Stimulated activated CD4-positive, alpha-beta T cell treated with anti-CD3 and anti-CD28 coated beads, Interleukin-15, amount 100 ng/mL, for 24 hours (primary cell): Measurements from ENCODE around the gene CEMIP2.
"Not testable (repeated sequence)": the region's sequence is repeated elsewhere in the genome, so short reads cannot be mapped to it uniquely, and the experiment has no call there.

Source experiments
- DNase-seq: peaks from one replicate; pipeline ENCODE4 v3.0.0-alpha.2; 2020

The CEMIP2 gene

GRCh38 chr9:71706176-71706575, 62.1 kb downstream of the CEMIP2 start:
- DNase-seq = no peak

- DNase-seq = no peak
Observed at GRCh38 chr9:71704796-71705195, 63.5 kb downstream of the CEMIP2 start.

- DNase-seq = no peak
Observed at GRCh38 chr9:71703172-71703872, 65.0 kb downstream of the CEMIP2 start.

- no peak for DNase-seq
Observed at GRCh38 chr9:71697882-71698281, 70.4 kb downstream of the CEMIP2 start.

- no peak for DNase-seq
Observed at GRCh38 chr9:71694332-71694731, 74.0 kb downstream of the CEMIP2 start.

DNA sequence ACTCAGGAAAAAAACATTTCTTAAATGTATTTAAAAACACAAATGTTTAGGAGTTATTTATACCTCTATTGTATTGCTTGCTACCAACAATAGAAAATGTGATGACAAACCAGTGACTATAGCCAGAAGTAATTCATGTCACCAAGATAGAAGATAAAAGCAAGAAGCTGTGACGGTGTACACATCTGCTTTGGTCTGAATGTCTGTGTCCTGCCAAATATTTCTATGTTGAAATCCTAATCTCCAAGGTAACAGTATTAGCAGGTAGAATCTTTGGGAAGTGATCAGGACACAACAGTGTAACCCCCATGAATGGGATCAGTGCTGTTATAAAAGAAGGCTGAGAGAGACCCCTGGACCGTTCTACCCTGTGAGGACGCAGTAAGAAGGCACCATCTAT, 74.7 kb downstream of the CEMIP2 start:
- no peak for DNase-seq

- no peak for DNase-seq
Observed at GRCh38 chr9:71692337-71692736, 76.0 kb downstream of the CEMIP2 start.

DNA sequence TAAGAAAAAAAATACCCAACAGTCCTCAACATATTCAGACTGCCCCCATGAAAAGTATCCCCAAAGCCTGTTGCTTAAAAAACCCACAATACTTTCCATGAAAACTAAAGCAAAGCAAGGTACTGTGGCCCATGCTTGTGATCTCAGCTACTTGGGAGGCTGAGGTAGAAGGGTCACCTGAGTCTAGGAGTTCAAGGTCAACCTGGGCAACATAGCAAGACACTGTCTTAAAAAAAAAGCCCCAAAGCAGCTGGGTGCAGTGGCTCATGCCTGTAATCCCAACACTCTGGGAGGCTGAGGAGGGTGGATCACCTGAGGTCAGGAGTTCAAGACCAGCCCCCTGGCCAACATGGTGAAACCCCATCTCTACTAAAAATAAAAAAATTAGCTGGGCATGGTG, 76.7 kb downstream of the CEMIP2 start:
- DNase-seq = not testable (repeated sequence)

DNA sequence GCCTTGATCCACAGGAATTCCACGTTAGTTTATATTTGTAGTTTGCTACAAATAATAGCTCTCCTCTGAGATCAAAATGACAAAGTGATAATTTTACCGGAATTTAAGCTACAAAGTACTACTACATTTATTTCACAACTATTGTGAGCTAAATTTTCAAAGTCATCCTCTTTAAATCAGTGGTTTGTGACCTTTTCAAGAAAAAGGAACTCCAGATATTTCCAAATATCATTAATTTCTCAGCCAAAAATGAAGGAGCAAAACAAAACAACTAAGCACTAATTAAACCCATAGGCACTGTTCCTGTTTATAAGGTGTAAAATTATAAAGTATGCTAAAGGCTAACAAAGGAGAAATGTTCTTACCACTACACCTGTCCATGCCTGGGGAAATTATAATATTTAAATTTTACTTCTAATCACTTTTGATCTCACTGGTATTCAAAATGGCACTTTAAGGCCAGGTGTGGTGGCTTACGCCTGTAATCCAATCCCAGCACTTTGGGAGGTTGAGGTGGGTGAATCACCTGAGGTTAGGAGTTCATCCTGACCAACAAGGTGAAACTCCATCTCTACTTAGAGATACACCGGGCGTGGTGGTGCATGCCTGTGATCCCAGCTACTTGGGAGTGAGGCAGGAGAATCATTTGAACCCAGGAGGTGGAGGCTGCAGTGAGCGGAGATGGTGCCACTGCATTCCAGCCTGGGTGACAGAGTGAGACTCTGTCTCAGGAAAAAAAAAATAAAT, 77.5 kb downstream of the CEMIP2 start:
- DNase-seq = no peak

DNA sequence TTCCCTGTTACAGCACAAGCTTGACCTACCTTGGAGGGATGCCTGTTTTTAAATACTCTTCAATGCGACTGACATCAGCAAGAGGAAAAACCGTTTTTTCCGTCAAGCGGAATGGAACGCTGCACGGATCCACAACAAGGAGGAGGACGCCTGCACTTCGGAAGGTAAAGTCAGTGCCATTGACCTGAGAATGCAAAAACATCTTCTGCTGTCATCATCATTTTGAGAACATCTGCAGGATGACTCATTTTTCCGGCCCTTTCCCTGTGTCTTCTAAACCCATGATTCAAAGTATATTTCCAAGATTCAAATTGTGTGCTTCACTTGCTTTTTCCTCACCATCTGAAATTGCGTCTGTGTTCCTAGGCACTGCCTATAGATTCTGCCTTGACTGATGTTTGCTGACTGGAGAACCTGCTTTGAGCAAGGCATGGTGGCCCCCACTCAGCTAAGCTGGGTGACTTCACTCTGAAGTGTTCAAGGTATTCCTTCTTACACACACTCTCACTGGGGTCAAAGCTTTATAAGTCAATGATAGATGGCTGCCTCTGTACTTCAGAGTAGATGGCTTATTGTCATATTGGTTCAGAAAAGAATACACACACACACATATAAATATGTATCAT, 78.1 kb downstream of the CEMIP2 start:
- no peak for DNase-seq

GRCh38 chr9:71687676-71688075, 80.6 kb downstream of the CEMIP2 start:
- no peak for DNase-seq

GRCh38 chr9:71685988-71686387, 82.3 kb downstream of the CEMIP2 start:
- no peak for DNase-seq

- DNase-seq = no peak
Observed at GRCh38 chr9:71685394-71685793, 82.9 kb downstream of the CEMIP2 start.

- DNase-seq = no peak
Observed at GRCh38 chr9:71684566-71684965, 83.7 kb downstream of the CEMIP2 start.

DNA sequence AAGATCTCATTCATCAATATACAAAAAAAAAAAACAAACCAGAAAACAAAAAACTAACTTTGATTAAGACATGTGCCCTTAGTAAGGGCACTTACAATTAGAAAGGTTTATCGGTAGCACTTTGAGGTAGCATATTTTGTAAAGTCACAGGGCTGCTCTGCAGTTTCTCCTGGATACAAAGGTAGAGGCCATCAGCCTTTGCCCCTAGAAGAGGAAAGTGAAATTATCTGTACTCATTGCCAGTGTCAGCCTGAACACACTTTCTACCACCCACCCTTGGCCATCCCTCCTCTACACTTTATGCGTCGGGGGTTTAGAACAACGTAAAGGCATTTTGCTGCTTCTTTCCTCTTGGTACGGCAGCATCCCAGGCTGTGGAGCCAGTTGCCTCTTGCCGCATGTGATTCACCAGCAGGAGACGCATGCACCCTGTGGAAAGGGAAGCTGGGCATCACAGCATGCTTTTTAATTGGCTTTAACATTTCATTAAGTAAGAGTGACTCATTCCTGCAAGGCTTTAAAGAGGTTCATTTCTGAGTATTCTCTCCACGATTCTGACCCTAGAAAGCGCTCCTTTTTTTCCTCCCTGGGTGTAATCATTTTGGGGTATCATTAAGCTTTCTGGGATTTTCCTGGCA, 84.6 kb downstream of the CEMIP2 start:
- no peak for DNase-seq

DNA sequence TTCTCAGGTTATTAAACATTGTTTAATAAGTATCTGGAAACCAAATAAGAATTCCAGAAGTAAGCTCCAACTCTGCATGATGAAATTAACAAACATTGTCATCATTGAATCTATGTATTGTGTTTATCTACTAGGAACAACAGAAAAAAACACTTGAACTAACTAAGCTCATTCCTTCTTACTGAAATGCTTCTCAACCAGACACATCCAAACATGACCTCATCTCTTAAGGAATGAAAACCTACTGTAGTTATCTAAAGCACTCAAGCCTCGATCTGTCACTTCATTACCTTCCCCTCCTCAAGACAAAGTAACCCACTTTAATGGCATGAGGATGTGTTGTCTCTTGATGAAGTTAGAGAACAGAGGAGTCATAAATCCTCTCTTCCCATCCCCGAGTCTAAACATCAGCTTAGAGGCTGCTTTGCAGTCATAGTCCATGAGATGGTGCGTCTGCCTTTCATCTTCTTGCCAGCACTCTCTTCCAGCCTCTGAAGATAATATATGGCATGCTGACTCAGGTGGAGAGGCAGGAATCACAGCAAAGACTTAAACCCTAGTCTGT, 86.5 kb downstream of the CEMIP2 start:
- no peak for DNase-seq

DNA sequence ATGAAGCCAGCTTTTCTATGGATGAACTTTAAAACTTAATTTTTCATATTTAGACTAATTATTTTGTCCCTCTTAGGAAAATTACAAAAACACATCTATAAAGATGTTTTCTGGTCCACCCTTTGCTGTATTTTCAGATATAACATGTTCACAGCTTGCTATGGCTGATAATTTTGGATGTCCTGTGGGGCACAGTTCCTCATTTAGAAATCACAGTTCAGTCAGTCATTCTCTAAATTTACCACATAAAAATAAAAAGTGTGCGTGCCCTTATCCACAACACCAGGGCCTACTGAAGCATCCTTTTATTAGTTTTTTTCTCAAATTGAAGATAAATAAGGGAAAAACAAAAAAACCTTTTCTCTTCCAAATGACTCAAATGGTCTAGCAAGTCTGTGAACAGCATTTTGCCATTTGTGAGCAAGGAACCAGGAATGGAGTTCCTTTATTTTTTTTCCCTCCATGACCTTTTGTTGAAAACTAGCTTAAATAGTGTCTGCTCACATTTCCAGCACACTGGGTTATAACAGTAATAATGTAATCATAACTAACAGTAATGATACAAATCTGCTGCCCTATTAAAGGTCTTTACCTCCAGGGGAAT, 87.1 kb downstream of the CEMIP2 start:
- DNase-seq = no peak

- DNase-seq = no peak
Observed at GRCh38 chr9:71680189-71680980, 87.9 kb downstream of the CEMIP2 start.

- DNase-seq = no peak
Observed at GRCh38 chr9:71678999-71679398, 89.3 kb downstream of the CEMIP2 start.

- DNase-seq = no peak
Observed at GRCh38 chr9:71677209-71677608, 91.1 kb downstream of the CEMIP2 start.

GRCh38 chr9:71676460-71676859, 91.9 kb downstream of the CEMIP2 start:
- DNase-seq = no peak

DNA sequence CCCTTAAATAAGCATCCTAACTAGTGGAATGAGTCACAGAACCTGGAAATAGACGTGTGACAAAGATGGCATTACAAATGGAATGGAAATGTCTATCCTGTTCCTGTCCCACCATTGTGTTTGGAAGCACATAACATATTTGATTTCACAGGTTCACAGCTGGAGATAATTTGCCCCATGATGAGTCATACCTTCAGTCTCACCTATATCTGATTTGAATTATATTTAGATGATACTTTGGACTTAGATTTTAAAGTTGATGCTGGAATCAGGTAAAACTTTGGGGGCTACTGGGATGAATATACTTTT, 92.5 kb downstream of the CEMIP2 start:
- DNase-seq = no peak
